Endometrium (tissue), 2 donors: ENCODE results near the gene CPA3.

Source experiments
- FAIRE-seq: peaks from 2 replicates; lab custom pipeline; 2012; peaks lifted over from hg19 to GRCh38; lab: Jason Lieb, UNC
- donor health status: control.
- donor health status: control.

The CPA3 gene, protein sequence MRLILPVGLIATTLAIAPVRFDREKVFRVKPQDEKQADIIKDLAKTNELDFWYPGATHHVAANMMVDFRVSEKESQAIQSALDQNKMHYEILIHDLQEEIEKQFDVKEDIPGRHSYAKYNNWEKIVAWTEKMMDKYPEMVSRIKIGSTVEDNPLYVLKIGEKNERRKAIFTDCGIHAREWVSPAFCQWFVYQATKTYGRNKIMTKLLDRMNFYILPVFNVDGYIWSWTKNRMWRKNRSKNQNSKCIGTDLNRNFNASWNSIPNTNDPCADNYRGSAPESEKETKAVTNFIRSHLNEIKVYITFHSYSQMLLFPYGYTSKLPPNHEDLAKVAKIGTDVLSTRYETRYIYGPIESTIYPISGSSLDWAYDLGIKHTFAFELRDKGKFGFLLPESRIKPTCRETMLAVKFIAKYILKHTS

DNA sequence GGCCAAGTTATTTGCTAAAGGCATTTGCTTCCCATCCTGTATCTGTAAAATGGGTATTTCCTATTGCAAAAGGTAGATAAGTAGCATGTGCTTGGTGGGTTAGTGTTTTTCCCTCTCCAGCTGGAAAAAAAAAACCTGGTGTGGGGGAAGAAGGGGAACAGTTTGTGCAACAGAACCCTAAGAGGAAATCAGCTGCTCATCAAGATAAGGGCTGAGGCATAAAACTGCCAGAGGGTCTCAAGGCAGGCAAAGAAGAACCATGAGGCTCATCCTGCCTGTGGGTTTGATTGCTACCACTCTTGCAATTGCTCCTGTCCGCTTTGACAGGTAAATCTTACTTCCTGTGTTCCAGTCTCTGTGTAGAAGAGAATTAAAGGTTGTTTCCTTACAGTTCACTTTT, at the start of gene CPA3:
Gene CPA3 (plus strand): TSS at position 248 of the 400 bp plus-strand sequence. CDS start 12 bp downstream, at position 260.
- FAIRE-seq = no peak

DNA sequence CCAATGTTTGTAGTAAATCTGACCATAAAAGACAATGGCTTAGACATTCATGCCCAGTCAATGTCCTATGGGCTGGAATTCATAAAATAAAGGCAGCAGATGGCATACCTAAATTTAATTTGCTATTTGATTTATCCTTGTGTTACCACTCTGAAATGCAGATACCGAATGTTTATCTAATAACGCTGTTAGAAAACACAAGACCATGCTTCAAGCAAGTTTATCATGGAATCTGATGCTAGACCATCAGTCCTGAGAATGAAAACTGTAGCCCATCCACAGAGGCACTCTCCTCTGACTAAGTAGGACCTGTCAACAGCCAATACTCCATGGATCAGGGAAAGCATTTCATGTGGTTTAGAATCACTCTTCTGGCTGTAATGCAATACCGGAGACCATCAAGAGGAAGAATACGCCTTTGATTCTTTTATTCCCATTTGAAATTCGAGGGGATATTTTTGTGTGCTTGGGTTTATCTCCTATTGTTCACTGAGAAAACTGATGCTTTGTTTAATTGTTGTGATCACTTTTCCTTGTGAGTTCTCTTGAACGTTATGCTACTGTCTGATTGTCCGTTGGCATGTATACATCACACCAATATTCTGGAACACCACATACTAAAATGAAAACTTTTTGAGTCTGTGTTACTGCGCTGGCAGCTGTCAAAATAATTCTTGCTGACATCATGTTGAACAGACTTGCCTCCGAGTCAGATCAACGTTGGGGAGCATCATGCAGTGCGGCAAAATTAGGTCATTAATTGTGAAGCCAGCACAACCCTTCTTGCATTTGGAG, 49.6 kb upstream of the CPA3 start:
- no peak for FAIRE-seq

DNA sequence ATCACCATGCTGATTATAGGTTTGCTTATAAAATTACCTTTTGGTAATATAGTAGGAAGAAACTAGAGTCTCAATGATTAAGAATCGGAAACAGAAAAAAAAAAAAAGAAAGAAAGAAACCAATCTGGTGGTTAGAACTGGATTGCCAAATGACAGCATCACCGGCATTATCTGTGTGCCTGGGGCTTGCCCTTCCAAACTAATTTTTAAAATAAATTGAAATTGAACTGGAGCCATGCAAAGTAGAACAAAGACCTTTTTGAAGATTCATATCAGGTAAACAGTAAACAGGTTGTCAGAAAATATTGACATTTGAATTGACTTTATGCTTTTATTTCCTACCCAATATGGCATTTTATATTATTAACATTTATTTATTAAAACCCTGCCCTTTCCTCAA, 48.7 kb upstream of the CPA3 start:
- FAIRE-seq = no peak

DNA sequence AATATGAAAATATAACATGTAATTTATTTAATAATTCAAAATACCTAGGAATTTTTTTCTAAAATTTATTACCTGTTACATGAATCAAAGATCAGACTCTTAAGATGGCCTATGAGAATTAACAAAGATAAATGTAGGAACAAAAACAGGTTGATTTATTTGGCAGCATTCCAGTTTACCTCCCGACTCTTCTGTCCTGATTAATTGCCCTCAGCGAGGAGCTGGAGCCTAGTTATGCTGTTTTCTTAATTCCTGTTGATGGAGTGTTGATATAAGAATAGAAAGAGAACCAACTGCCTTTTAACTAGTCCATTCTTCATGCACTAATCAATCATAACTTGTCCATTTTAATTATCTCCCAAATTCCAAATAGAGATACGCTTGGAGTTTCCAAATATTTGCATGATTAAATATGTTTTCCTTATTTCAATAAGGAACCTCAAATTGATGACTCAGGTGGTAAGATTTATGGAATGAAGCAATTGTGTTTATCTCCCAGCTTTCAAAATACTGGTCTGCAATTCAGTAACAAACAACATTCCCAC, 48.0 kb upstream of the CPA3 start:
- no peak for FAIRE-seq

DNA sequence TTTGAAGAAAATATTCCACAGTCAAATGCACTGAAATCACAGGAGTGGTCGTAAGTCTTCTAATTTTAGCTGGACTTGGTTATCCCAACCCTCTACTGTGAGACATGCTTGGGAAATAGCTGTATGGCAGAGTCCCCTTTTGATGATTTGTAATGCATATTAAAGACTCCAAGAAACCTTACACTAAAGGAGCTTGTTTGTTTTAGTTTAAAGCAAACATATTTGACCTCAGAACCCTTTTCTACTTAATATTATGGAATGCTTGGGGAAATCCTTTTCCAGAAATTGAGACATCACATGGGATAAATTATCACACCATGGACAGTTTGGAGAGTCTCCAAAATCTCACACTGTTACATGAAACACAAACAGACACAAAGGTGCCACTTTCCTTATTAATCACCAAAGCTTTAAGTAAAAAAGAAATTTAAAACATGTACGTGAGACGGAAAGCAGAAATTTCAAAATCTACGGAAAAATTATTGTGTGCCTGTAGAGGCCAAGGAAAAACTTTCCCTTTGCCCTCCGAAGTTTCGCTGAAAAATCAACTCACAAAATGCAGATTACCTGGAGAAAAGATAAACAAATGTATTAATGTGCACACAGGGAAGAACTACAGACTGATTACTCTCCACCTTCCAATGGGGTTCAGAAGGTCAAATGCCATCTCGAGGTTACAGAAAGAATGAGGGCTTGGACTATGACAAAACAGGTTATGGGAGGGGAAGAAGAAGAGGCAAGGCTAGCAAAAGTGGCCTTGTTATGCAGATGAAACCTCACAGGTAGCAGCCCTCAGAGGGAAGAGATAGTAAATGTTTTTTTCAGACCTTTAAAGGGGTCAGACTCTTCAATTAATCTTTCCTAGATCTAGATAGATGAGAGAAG, 44.5 kb upstream of the CPA3 start:
- no peak for FAIRE-seq

DNA sequence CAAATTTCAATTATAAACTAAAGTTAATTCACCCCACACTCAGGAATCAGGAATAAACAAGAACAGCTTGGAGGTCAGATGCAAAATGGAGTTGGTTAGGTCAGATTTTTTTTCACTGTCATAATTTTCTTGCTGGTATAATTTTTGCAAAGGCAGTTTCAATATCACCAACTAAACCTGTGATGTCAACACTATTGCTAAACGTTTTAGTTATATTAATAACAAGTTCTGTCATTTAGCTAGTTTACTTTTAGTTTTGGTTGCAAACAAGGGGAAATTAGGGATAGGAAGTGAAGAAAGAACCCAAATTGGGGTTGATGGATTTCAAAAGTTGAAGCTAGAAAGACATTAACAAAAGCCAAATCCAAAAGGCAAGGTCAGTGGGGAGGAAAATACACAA, 42.1 kb upstream of the CPA3 start:
- no peak for FAIRE-seq

DNA sequence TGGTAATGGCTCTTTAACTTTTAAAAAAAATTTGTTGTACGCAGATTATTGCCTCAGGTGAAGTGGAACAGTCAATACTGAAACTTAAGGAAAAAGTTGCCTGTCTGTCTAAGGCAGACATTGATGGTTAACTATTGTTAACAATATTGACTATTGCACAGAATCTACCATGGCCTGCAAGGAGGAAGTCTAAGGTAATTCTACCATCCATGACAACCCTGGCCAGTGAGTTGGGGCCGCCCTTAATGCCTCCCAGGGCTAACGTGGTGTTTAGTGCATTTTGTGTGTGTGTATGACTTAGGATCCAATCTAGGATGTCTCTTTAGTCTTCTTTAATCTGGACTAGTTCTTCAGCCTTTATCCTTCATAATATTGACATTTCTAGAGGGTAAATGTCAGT, 39.6 kb upstream of the CPA3 start:
- no peak for FAIRE-seq

DNA sequence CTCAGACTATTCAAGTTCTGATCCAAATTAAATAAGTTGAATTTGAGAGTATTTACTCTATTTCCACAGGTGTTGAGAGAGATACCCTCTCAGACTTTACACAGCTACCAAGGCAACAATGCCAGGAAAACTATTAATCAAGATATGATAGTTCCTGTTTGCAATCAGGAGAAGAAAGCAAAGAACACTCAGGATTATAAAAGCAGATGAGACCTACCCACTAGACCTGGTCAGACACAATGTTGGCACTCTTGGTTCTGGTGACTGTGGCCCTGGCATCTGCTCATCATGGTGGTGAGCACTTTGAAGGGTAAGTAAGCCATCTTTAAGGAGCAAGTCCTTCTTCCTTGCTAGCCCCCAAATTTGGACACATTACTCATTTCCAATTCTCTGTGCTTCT, 37.5 kb upstream of the CPA3 start, which contains the start of gene CPB1:
Gene CPB1 (plus strand): TSS at position 227 of the 400 bp plus-strand sequence. CDS start 13 bp downstream, at position 240.
- FAIRE-seq = no peak

DNA sequence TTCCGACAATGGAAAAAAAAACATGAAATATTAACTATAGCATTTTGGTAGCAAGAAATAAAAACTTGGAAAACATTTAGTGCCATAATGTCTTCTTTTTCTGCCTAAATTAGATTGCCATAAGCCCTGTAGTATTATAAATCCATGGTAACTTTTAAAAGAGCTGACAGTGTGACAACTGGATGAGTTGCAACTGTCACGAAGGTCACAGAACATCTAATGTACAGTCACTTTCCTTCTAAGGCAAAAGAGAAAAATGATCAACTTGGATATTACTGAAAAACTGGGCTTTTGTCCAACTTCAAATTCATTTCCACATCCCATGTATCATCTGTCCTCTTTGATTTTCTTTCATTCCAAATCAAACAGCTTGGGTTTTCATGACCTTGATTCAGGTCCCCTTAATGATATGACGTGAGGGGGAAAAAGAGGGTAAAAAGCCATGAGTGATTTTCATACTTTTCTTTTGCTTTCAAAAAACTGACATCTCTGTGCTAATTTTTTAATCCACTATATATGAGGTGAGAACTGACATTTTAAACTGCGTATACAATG, 36.9 kb upstream of the CPA3 start:
- FAIRE-seq = no peak

DNA sequence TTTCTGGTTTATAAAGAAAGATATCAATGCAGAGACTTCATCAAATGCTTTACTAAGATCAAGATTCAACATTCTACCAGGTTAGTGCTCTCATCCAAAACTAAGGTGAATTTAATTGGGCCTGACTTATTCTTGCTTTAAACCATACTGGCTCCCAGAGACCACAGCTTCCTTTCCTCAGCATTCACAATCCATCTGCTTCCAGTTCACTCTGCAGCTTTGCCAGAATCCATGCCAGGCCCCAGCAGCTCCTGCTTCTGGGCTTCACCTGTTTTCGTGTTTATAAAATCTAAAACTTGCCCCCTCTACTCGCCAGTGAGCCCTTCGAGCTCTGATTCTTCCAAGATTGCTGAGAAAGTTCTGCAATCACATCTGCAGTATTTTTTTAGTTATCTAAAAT, 35.2 kb upstream of the CPA3 start:
- FAIRE-seq = no peak

DNA sequence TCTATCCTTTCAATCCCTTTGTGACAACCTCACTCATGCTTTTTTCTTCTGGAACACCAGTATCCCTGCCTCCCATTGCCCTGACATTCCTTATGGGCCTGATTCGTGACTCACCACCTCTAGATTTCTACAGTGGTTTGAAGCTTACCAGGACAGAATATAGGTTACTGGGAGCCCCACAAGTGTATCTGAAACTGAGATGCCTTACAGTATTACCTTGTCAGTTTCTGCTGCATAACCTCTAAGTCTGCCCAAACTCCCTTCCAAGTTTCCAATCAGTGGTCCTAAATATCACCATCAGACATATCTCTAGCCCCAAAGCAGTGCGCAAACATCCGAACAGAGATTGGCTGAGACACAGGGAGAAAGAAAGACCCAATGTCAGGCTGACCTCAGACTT, 31.9 kb upstream of the CPA3 start:
- FAIRE-seq = no peak

DNA sequence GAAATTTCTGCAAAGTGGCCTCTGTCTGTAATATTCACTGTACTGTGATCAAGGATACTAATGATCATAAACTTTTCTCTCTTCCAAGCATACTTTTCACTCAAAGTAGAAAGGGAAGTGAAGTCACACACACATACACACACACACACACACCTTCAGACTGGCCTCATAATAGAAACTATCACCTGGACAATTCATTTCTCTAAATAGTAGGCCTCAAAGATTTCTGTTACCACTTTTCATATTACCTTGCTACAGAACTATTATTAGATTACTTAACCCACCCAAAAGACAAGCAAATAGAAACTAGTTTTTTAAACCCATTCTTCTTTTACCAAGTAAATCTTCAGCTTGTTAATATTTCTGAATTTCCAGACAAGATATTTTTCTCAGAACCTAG, 25.3 kb upstream of the CPA3 start:
- no peak for FAIRE-seq

DNA sequence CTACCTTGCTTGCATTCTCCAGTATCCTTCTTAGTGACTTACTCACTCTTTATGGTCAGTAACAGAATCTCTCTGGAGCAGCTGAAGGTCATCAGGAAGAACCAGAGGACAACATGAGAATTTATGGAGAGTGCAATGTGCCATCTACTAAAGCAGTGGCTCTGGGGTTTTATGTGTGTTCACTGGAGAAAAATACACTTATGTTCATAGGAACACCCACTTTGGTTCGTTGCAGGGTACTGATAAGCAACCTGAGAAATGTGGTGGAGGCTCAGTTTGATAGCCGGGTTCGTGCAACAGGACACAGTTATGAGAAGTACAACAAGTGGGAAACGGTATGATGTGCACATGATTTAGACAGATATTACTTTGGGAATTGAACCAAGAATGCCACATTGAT, 24.6 kb upstream of the CPA3 start:
- no peak for FAIRE-seq

DNA sequence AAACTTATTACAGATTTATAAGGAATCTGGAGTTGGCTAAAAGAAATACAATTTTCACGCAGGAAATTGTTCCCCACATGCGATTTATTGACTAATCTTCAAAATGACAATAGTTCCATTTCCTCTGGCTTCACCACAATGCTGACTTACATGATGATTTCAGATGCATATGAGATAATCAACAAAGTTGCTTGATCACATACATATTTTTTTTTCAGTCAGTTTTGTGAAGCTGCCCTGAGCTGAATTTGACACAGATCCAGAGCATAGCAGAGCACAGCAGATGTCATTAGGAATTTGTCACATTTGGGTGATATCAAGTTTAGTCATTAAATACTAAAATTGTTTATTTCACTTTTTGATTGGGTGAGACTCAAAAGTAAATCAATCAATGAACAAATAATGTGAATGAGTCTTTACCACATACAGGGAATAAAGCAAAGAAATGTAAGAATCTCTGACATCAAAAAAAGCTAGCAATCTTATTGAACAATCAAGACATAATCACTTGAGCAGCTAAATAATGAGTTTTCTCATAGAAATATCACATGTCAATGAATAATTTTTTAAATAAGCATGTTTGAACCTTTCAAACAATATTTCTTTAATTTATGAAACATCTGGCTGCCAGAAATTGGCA, 19.2 kb upstream of the CPA3 start:
- no peak for FAIRE-seq

DNA sequence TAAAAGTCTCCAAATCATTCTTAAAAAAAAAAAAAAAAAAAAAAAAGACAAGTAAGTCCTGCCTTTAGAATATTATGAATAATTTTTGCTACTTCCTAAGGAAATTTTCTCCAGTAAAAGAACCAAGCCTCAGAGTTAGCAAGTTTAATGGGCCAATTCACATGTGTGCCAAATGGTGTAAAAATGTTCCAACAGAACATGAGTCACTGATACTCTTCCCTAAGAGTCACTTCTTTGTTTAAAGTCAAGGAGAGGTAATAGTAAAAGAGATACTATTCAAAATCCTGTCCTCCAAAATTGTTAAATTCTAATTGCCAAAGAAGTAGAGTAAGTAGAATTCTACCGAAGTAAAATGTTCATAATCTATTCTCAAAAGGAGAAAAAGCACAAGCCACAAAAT, 17.7 kb upstream of the CPA3 start:
- no peak for FAIRE-seq

DNA sequence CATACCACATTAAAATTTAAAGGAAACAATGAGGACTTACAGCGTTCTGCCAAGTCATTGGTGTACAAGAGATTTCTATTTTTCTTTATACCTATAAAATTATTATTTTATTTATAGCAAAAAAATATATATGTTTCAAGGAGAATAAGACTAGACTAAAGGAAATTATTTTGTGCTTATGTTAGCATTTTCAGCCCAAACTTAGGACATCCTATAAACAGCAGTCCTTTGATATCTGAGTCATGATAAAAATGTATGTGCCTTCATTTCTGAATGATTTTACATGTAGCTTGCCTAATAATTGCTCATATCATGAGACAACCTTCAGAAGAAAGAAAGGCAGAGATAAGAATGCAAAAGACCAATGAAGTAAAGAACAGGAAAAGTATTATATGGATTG, 16.7 kb upstream of the CPA3 start:
- no peak for FAIRE-seq

DNA sequence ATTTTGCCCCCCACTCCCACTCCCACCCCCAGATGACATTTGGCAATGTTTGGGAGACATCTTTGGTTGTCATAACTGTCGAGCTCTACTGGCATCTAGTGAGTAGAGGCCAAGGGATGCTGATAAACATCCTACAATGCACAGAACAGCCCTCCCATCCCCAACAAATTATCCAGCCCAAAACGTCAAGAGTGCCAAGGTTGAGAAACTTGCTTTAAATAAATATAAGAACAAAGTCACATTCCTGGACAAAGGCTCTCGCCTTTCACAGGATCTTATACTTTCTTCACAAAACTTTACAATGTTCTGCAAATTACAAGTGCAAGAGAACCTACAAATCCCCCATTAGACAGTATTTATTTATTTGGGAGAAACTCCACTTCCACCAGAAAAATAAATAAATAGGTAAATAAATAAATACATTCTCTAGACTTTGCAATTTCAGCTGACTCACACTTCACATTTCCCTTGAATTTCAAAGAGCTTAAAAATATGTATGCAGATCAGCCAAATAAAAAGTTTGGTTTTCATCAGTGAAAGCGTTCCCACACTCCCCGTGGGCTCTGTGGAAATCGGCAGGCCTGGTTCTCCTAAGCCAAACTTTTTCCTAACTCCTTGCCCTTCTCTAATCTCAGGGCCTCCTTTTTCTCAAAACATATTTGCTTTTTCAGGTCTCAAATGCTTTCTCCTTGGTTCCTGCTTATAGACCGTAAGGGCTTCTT, 12.7 kb upstream of the CPA3 start:
- FAIRE-seq = no peak

DNA sequence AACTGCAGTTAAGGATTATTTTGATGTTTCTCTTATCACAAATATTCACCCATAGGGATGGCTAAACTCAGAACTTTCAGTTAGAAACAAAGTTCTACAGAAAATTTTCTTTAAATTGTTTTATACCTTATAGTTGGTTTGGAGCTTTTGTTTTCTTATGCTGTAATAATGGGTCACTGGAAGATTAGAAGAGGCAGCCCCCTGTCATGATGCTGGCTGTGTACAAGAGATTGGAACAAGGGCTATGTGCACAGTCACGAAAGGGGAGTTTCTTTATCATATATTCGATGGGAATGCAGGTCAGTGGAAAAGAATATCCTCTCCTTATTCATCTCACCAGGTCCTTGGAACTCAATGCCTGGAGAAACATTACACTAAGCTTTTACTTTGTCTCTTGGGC, 12.0 kb upstream of the CPA3 start:
- no peak for FAIRE-seq

DNA sequence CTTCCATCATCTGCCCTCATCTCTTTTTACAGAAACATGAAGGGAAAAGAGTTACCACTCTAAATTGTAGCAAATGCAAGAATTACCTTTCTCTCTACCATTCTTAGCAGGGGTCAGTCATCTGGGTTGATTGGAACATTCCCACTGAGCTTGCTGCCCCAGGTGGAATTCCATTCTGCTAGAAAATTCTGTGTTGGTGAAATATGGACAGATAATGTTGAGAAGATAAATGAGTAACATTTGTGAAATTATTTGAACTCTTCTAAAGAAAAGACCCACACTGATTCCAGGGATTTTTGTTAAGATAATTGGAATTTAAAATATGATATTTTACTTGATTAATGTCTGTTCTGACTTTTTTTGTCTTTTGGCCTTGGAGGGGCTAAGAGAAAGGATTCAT, 11.0 kb upstream of the CPA3 start:
- FAIRE-seq = no peak

DNA sequence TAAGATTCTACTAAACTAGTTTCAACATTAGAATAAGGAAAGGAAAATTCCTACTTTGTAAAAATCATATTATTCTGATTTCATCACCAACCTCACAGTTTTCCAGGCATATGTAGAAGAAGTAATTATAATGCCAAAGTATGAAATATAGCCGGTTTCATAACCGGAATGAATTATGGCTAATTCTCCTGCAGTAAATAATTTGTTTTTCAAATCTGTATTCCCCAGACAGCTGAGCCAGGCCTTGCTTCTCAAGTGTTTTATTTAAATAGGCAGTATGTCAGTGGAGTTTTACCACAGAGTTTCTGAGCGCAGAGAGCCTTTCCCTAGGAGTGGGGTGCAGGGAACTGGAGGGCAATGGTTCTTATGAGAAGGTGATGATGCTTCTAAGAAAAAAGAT, 8.7 kb upstream of the CPA3 start:
- no peak for FAIRE-seq

DNA sequence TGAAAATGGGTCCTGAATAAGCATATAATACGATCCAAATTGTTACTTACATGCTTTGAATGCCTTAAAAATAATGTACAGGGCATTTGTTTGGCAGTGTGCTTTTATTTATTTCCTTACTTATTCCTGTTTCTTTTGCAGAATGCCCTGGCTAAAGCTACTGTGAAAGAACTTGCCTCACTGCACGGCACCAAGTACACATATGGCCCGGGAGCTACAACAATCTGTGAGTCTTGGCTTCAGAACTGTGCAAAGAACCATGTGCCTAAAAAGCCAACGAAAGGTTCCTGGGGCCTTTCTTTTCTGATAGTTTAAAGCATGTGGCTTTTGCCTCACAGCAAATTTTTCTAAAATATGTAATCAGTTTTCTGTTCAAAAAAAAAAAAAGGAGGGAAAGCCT, 7.8 kb upstream of the CPA3 start:
- FAIRE-seq = no peak
